HG03064 (cell line): ENCODE measurements around the gene KCNAB1.
A peak's percentile ranks its signal among the peaks of the same experiment; 100 is the strongest.
"Not testable (repeated sequence)": the region's sequence is repeated elsewhere in the genome, so short reads cannot be mapped to it uniquely, and the experiment has no call there.

Experiments used
- ATAC-seq: cut with Tn5 transposase; IDR thresholded peaks from one replicate; pipeline ENCODE4 v1.9.1; 2021; ENCODE audit warnings: low read depth; ENCODE audit not compliant: unreplicated experiment

The KCNAB1 gene

DNA sequence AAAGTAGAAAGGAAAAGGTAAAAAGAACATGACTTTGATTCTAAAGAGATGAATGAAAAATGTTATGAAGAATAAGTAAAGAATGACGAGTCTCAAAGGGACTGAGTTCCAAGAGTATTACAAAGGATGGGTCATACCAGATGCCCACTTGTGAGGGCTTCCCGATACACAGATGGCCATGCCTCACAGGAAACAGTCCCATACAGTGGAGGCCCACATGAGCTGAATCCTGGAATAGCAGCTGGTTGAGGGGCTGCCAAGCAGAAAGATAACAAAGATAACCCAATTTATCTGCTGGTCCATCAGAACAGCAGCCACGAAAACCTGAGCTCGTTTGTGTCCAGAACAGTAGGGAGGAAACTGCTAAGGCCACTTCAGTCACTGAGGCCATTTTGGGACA, 430.9 kb downstream of the KCNAB1 start:
- no peak for ATAC-seq

GRCh38 chr3:156551746-156552145, 431.4 kb downstream of the KCNAB1 start:
- ATAC-seq, result no peak

DNA sequence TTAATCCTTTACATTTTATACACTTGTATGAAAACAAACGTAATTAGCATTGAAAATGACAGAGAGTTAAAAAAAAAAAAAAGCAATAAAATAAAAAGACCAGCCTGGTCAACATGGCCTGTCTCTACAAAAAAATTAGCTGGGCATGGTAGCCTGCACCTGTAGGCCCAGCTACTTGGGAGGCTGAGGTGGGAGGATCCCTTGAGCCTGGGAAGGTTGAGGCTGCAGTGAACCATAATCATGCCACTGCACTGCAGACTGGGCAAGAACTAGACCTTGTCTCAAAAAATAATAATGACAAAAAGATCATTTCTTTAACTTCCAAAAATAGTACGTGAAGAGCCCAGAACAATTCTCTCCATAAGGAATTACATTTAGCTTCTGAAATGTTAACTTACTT, 432.6 kb downstream of the KCNAB1 start:
- ATAC-seq, result no peak

DNA sequence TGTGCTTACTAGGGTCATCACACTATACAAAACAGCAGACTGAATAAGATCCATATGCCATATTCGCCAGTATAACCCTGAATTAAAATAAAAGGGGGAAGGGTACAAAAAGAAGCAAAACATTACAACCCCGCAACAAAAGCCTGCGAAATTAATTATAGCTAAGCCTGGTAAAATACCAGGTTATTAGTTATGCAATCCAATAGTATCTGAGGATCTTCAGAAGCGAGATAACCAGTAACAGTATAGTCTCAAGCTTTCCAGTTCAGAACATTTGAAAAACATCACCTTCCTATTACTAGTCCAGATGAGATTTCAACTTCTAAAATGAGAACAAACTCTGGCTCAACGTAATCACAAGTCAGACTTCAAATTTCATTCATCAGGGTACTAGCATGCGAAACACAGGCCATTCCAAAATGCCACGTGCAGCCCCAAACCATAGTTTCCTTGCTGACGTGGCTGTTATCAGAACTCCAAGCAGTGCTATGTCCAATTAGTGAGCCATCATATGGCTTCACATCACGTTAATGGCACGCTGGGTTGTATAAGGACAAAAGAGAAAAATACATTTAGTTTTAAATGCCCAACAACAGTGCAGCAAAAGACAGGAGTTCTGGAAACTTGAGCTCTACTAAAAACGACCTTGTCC, 433.5 kb downstream of the KCNAB1 start:
- ATAC-seq, result no peak

GRCh38 chr3:156554515-156554841, 434.1 kb downstream of the KCNAB1 start:
- no peak for ATAC-seq

- ATAC-seq, result peak; percentile 100
Observed at GRCh38 chr3:156554842-156555687, 434.7 kb downstream of the KCNAB1 start, which contains the start of gene SSR3. Gene SSR3 (minus strand): TSS chr3:156555117. CDS start chr3:156555089, 28 bp downstream.

DNA sequence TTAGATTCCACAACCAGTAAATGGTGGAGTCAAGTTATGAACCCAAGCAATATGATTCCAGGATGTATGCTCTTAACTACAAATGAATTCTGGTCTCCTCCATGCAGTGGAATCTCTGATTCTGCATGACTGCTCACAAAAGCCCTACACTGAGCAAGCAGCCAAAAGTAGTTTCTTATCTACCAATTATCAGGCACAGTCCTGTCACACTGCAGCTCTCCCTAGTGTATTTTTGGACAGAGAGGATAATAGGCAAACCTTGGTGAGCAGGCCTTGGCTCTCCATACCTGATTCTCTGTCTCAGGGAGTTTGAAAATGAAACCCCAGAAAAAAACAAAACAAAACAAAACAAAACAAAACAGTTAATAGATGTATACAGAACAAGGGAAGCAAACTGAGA, 438.0 kb downstream of the KCNAB1 start:
- ATAC-seq, result no peak

- ATAC-seq, result no peak
Observed at GRCh38 chr3:156559321-156559720, 438.9 kb downstream of the KCNAB1 start.

DNA sequence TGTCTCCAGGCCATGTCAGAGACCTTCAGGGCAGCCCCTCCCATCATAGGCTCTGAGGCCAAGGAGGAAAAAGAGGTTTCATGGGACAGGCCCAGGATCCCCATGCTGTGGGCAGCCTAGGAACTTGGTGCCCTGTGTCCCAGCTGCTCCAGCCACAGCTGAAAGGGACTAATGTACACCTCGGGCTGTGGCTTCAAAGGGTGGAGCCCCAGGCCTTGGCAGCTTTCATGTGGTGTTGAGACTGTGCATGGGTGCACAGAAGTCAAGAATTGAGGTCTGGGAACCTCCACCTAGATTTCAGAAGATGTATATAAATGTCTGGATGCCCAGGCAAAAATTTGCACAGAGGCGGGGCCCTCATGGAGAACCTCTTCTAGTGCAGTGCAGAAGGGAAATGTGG, 441.2 kb downstream of the KCNAB1 start:
- no peak for ATAC-seq

DNA sequence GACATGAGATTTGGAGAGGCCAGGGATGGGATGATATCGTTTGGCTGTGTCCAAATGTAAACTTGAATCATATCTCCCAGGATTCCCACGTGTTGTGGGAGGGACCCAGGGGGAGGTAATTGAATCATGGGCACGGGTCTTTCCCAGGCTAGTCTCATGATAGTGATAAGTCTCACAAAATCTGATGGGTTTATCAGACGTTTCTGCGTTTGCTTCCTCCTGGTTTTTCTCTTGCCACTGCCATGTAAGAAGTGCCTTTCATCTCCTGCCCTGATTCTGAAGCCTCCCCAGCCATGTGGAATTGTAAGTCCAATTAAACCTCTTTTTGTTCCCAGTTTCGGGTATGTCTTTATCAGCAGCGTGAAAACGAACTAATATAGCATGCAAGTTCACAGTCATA, 442.1 kb downstream of the KCNAB1 start:
- ATAC-seq, result not testable (repeated sequence)

- ATAC-seq, result no peak
Observed at GRCh38 chr3:156563900-156564682, 443.7 kb downstream of the KCNAB1 start.

DNA sequence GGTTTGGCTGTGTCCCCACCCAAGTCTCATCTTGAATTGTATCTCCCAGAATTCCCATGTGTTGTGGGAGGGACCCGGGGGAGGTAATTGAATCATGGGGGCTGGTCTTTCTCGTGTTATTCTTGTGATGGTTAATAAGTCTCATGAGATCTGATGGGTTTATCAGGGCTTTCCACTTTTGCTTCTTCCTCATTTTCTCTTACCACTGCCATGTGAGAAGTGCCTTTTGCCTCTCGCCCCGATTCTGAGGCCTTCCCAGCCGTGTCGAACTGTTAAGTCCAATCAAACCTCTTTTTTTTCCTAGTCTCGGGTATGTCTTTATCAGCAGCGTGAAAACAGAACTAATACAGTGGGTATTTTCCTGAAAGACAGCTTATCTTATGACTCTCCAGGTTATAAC, 448.6 kb downstream of the KCNAB1 start:
- ATAC-seq, result not testable (repeated sequence)

DNA sequence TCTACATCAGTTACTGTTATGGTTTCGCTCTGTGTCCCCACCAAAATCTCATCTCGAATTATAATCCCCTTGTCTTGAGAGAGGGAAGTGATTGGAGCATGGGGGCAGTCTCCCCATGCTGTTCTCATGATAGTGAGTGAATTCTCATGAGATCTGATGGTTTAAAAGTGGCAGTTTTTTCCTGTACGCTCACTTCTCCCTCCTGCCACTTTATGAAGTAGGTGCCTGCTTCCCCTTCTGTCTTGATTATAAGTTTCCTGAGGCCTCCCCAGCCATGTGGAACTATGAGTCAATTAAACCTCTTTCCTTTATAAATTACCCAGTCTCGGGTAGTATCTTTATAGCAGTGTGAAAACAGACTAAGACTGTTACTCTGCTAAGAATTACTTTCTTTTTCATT, 449.5 kb downstream of the KCNAB1 start:
- not testable (repeated sequence) for ATAC-seq

- no peak for ATAC-seq
Observed at GRCh38 chr3:156575641-156576040, 455.3 kb downstream of the KCNAB1 start.

DNA sequence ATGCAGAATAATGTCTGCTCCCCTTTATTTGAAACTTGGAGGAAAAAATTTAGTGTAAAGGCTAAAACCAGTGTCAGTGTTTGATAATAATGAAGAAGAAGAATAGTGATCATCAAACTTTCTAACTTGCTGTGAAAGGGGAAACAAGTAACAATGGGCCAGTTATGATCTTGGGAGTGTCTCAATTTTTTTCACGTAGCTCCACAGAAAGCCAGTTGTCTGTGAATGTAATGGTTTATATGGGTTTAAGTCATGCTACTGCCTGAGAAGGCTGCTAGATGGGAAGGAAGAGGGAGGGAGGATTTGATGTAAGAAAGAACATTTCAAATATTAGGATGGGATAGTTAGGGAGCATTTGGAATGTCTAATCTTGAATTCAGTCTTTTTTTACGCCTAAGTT, 455.7 kb downstream of the KCNAB1 start:
- no peak for ATAC-seq

DNA sequence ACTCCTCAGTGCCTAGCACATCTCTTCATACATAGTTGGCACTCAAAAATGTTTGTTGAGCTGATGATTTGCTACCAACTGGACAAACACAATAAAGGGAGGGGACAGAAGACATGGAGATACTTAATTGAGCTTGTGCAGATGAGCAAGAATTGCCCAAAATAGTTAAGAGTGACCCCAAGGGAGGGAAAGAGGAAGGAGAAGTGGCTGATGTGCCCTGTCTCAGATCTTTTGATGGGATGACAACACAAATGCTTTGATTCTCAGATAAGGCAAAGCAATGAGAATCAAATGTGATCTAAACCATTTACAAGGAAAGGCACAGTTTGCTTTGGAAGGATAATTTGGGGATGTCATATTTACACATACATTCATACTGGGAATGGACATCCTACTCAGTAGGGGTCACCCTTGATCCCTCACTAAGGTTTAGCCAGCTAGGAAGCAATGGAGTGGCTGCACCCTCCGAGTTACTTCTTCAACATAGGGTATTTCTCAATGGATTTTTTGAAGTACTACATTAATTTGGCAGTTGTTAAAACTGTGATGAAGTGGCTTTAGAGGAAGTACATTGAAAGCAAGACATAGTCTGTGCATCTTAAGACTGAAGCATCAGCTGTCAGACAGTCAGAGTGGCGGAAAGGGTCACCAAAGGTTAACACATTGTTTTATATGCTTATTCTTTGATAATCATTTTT, 456.4 kb downstream of the KCNAB1 start:
- ATAC-seq, result no peak

DNA sequence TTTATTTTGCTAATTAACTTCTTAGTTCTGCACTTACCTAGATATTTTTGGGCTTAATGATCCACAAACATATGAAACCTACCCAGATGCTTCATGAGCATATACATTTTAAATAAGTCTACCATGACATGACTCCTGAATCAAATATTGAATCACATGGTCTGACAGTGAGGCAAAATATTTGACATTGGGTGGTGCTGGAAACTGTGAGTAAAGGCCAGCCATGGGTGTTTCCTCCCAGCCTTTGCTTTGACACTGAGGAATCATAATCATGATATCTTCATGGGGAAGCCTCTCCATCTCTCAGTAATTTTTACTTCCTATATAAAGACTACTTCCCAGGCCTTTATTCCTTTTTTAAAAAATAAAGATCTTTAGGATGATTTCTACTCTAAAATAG, 457.4 kb downstream of the KCNAB1 start:
- ATAC-seq, result no peak

DNA sequence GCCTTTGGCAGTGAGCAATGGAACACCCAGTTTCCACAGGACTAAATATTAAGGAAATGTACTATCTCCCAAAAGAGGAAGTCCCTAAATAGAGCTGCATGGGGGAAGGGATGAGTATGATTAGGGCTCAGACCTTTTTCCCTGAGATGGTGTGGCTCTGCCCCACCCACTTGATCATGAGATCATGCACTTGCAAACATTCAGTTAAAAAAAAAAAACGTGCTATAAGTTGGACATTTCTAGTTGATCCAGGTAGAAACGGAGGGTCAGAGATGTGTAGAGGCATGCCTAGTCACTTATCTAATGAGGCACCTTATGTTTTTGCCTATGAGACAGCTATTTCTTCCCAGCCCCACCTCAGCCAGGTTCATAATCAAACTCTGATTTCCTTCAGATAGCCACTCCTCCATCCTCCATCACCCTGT, 459.1 kb downstream of the KCNAB1 start:
- ATAC-seq, result no peak

- ATAC-seq, result no peak
Observed at GRCh38 chr3:156581033-156581432, 460.7 kb downstream of the KCNAB1 start.

- no peak for ATAC-seq
Observed at GRCh38 chr3:156581954-156582353, 461.6 kb downstream of the KCNAB1 start.
